ENCODE results near the gene B3GALNT2.
"Not testable (repeated sequence)": the region's sequence is repeated elsewhere in the genome, so short reads cannot be mapped to it uniquely, and the experiment has no call there.

B3GALNT2 gene

GRCh38 chr1:235504122-235504493, at the start of gene B3GALNT2:
Gene B3GALNT2, minus strand, starts transcription at chr1:235504452. Its CDS starts 200 bp downstream, at chr1:235504252.
- DNase-seq (ENCODE audit: low read depth) = no peak

DNA sequence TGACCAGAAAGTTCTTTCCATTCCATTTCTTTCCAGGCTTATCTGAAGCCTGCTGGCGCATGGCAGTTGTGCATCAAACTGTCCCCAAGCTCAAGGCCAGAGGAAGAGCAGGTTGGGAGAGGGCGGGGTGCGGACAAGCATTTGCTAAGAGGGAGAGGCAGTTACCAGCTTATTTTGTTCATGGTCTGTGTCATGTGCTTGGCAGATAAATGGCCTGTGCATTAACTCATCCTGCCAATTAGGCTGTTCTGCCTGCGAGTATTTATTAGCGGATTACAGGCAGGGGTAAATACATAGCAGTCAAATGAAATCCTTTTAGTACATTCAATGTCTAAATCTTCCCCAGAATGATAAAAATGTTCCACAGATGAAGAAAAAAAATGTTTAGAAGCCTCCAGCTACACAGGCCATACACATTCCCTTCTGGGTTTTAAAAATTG, 48.9 kb upstream of the B3GALNT2 start:
- DNase-seq (ENCODE audit: low read depth) = no peak

- DNase-seq (ENCODE audit: low read depth) = no peak
These were observed 48.0 kb upstream of the B3GALNT2 start for GRCh38 chr1:235552146-235552716.

- no peak for DNase-seq (ENCODE audit: low read depth)
These were observed 45.3 kb upstream of the B3GALNT2 start for GRCh38 chr1:235549351-235550139.

- not testable (repeated sequence) for DNase-seq (ENCODE audit: low read depth)
These were observed 42.3 kb upstream of the B3GALNT2 start for GRCh38 chr1:235546369-235547155.

DNA sequence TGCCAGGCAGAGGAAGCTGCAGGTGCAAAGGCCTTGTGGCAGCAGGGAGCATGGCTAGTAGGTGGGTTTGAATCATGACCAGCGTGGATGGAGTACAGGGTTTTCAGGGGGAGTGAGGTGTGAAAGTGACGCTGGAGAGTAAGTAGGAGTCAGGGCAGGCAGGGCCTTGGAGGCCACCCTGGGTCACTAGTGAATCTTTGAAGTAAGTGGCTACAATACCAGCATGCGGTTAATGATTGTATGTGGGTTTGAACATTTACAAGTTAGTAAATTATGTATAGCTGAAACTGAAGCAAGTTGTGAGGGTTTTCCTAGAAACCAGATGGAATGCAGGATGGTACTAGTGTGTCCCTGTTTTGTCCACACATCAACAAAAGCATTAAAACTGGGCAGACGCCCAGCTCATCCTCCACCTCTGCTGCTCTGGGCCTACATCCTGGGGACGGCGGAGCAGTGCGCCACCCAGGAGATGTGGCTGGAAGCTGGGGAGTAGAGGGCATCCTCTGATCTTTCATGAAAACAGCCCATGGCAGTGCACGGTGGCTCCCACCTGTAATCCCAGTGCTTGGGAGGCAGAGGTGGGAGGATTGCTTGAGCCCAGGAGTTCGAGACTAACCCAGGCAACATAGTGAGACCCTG, 41.2 kb upstream of the B3GALNT2 start:
- DNase-seq (ENCODE audit: low read depth) = no peak

DNA sequence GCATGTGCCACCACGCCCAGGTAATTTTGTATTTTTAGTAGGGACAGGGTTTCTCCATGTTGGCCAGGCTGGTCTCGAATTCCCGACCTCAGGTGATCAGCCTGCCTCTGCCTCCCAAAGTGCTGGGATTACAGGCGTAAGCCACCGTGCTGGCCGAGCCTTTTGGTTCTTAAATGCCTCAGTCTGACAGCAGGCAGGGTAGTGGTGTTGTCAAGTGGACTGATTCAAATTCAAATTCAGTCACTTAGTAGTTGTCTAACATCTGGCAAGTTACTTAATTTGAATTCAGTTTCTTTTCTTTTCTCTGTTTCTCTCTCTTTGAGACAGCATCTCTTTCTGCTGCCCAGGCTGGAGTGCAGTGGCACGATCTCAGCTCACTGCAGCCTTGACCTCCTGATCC, 38.6 kb upstream of the B3GALNT2 start:
- not testable (repeated sequence) for DNase-seq (ENCODE audit: low read depth)

GRCh38 chr1:235533476-235534168, 29.4 kb upstream of the B3GALNT2 start:
- no peak for DNase-seq (ENCODE audit: low read depth)

DNA sequence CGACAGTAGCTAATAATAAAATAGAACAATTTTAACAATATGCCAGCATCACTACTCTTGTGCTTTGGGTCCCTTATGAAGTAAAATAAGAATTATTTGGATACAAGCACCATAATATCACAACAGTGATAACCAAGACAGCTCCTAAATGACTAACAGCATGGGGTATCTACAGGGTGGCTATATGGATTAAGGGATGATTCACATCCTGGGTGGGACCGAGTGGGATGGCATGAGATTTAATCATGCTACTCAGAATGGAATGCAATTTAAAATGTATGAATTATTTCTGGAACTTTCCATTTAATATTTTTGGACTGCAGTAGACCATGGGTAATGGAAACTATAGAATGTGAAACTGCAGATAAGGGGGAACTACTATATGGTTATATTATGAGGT, 28.1 kb upstream of the B3GALNT2 start:
- DNase-seq (ENCODE audit: low read depth) = peak; percentile 29

- no peak for DNase-seq (ENCODE audit: low read depth)
These were observed 23.1 kb upstream of the B3GALNT2 start for GRCh38 chr1:235527196-235527814.

DNA sequence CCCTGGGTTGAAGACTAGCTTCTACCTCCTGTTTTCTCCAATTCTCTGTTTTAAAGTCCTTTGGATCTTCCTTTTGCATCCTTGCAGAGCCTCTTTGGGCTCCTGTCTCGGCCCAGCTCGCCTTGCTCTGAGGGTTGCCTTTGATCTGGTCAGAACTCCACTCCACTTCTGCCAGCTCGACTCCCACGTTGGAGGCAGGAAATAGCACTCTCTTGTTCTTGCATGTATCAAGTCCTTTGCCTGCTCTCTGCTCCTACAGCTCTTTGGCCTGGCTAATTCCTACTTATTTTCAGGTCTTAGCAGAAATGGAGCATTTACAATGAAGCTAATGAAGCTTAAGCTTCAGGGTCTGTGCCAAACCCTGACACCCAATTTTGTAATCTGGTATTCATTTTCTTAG, 21.1 kb upstream of the B3GALNT2 start:
- no peak for DNase-seq (ENCODE audit: low read depth)

- no peak for DNase-seq (ENCODE audit: low read depth)
These were observed 12.7 kb upstream of the B3GALNT2 start for GRCh38 chr1:235516862-235517446.

DNA sequence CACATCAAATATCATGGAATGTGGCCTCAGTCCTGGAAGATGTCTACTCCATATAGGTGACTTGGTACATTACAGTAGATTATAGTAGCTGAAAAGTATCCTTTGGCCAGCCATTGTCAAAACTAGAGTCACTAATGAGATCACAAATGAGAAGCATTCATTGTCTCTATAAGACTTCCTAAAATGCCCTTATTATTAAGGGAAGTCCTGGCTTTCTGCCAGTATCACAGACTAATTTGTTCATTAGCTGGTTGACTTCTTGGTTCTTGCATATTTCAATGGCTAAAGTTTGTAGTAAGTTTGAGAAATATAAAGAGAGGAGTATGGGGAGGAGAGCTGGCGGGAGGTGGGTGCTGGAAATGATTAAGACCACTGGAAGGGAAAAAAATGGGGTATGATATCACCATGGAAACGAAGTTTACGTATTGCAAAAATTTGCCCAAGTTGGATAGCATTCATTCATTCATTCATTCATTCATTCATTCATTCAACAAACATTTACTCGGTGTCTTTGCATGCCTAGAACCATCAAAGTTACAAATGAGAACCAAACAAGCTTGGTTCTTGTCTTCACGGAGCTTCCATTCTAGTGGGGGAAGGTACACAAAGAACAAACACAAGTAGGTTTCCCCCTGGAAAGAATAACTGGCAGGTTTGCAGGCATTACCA, 11.7 kb upstream of the B3GALNT2 start:
- no peak for DNase-seq (ENCODE audit: low read depth)

DNA sequence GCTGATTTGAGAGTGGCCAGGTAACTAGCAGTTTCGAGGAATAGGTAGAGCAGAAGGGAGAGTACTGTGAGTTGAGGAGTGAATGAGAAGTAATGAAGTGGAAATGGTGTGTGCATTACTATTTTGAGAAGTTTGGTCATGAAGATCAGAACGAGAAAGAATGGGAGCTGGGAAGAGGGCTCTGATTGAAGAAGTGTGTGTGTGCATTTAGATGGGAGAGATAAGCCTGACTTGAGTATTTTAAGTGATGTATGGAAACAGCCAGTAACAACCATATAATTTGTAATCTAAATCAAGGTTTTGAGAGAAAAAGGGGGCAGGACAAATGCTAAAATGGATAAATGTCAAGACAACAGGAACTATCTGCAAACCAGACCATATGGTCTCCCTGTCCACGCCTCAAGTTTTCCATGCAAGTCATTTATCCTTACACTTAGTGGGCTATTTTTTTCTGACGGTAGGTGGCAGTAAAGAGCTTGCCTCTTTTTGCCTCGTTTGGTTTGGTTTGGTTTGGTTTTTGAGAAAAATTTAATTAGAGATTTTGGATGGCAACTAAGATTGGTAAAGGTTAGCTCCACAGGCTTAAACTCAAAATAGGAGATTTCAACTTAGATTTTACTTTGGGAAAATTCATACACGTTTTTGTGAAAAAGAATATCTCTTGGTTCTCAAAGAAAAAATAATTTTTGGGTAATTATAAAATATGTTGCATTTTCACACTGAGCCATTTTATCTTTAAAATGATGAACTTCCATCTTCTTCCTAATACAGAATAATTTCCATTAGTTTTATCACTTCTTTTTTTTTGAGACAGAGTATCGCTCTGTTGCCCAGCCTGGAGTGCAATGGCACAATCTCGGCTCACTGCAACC, 9.5 kb upstream of the B3GALNT2 start:
- peak; percentile 66 for DNase-seq (ENCODE audit: low read depth)

DNA sequence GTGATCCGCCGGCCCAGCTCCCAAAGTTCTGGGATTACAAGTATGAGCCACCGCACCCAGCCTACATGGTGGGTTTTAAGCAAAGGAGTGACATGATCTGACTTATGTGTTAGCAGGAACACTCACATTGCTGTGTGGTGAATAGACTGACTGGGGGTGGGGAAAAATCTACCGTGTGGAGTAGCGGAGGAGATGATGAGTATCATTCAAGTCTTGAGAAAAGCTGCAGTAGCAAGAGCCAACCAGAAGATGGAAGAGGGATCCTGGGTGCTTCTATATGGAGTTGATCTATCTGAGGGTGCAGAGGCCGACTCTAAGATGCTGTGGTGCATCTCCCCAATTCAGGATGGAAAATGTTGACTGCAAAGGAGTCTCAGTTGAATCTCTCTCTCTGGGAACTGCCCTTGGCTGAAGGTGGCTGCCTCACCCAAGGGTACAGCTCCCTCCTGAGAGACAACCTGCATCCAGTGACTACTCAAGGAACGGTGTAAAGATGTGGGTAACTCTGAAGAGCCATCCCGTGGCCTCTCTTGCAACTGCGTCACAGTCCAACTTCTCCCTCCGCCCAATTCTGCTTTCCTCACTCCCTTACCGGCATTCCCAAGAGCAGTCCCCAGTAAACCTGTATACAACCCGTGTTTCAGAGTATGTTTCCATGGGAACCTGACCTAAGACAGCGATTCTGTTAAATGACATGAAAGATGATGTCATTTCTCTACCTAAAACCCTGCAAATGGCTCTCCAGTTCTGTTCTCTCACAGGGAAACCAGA, 7.4 kb upstream of the B3GALNT2 start:
- no peak for DNase-seq (ENCODE audit: low read depth)

- no peak for DNase-seq (ENCODE audit: low read depth)
These were observed 6.6 kb upstream of the B3GALNT2 start for GRCh38 chr1:235510823-235511222.

- no peak for DNase-seq (ENCODE audit: low read depth)
These were observed 3.4 kb upstream of the B3GALNT2 start for GRCh38 chr1:235507623-235508022.

DNA sequence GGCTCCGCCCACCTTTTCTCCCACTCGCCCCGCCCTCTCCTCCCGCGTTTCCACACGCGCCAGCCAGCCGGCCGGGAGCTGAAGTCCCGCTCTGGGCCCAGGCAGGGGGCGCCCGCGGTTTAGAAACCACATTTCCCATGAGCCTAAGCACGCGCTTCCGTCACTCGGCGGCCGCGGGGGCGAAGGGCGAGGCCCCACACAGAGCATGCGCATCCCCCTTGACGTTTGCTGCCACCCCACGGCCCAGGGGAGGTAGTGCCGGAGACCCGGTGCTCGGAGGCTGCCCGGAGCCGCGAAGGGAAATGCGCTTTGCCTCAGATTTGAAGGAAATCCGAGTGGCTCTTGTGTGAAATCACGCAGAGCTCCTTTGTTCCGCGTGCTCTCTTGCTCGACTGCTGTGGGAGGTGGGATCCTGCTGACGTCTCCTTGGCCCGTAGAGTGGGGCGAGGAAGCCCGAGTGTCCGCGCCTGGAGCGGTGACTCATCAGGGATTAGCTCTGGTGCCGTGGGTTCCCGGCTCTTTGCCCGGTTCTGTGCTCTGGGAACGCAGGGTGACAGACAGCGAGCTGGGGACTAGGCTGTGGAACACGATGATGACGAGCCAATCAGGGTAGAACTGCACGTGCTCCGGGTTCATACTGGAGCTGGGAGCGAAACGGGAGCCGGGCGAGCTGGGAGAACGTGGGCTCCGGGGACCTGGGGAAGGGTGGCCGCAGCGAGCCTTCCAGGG, 406 bp upstream of the B3GALNT2 start:
- DNase-seq (ENCODE audit: low read depth) = peak; percentile 99
